NB4 (cell line): ENCODE measurements around the gene MROH2B.
"Not testable (repeated sequence)": the region's sequence is repeated elsewhere in the genome, so short reads cannot be mapped to it uniquely, and the experiment has no call there.

Experiments used
- DNase-seq: peaks from one replicate; pipeline ENCODE4 v3.0.0; 2010; ENCODE audit warnings: low read depth
- H3K4me3 ChIP-seq: one replicate; pipeline ENCODE4 v1.5.1; 2011; ENCODE audit warnings: mild to moderate bottlenecking, low read depth, low read length, moderate library complexity
- CTCF ChIP-seq: IDR thresholded peaks from one replicate; pipeline ENCODE4 v1.5.1; 2012; ENCODE audit warnings: low read depth, low read length
- MAX ChIP-seq: IDR thresholded peaks from 2 replicates; pipeline ENCODE4 v1.6.1; 2011; ENCODE audit warnings: low read depth, low read length
- MYC ChIP-seq: IDR thresholded peaks from 2 replicates; pipeline ENCODE4 v1.6.1; 2011; ENCODE audit warnings: low read depth, low read length
- POLR2A ChIP-seq: IDR thresholded peaks from 2 replicates; pipeline ENCODE4 v1.6.1; 2011; ENCODE audit warnings: mild to moderate bottlenecking; ENCODE audit not compliant: insufficient read length; ENCODE audit errors: extremely low read depth

MROH2B gene

GRCh38 chr5:41057940-41058339 is 13.2 kb downstream of the MROH2B start:
- H3K4me3 ChIP-seq, result no peak overlapping the region
- no peak for DNase-seq
- TF ChIP-seq POLR2A (no peak), MYC (no peak), CTCF (no peak), MAX (no peak)

GRCh38 chr5:41057231-41057630 is 13.9 kb downstream of the MROH2B start:
- TF ChIP-seq POLR2A (no peak), CTCF (no peak), MAX (no peak), MYC (no peak)
- no peak overlapping the region for H3K4me3 ChIP-seq
- DNase-seq, result no peak

- TF ChIP-seq MAX (no peak), MYC (no peak), POLR2A (no peak), CTCF (no peak)
- H3K4me3 ChIP-seq, result no peak overlapping the region
- no peak for DNase-seq
Measured at GRCh38 chr5:41048986-41049385, 22.2 kb downstream of the MROH2B start.

GRCh38 chr5:41043109-41043747 is 27.9 kb downstream of the MROH2B start:
- H3K4me3 ChIP-seq, result no peak overlapping the region
- DNase-seq, result no peak
- TF ChIP-seq POLR2A (no peak), MAX (no peak), MYC (no peak), CTCF (no peak)

GRCh38 chr5:41032973-41033372 is 38.2 kb downstream of the MROH2B start:
- DNase-seq, result no peak
- no peak overlapping the region for H3K4me3 ChIP-seq
- TF ChIP-seq CTCF (no peak), MAX (no peak), MYC (no peak), POLR2A (no peak)

GRCh38 chr5:41022600-41022999 is 48.5 kb downstream of the MROH2B start:
- not testable (repeated sequence) for DNase-seq, H3K4me3 ChIP-seq
